ENCODE results near the gene CLIC1. TPM values are rescaled to one million over a fixed set of nuclear protein-coding genes. Genes with fewer than 3 reads are reported as not detected.

Gene CLIC1
- total RNA-seq (2022): 374 and 420 TPM in 2 replicates
- Bru-seq, nascent RNA: percentile 88 among the genes with signal in this experiment
- percentile 93 among the genes with signal in this experiment for BruChase-seq, experiment 1, labeled RNA remaining after a 2-hour chase
- BruChase-seq, experiment 2, labeled RNA remaining after a 6-hour chase: percentile 98 among the genes with signal in this experiment
- long read RNA-seq, transcript CLIC1-210 (7 exons, 1,098 nt): minor isoform, 17 of 902 reads
- long read RNA-seq, transcript CLIC1-208 (6 exons, 1,254 nt): major isoform, 844 of 902 reads
- long read RNA-seq, partial matches to known transcripts: 7 of 902 reads
- long read RNA-seq, other reads (novel, unspliced or antisense): 33 of 902 reads

- Mint-ChIP-seq H3K4me1 (ENCODE audit: low read depth, unreplicated experiment) (peaks cover 31% of the 10 kb centered on the region), H3K4me3 (ENCODE audit: unreplicated experiment) (peak within 1 kb of the TSS; percentile 95), H3K9me3 (ENCODE audit: unreplicated experiment) (no peaks in the 10 kb centered on the region), H3K27me3 (ENCODE audit: insufficient read depth, unreplicated experiment) (no peaks in the 10 kb centered on the region), H3K36me3 (ENCODE audit: insufficient read depth, unreplicated experiment) (peaks cover 84% of the 10 kb centered on the region), H3K27ac (ENCODE audit: unreplicated experiment) (peak within 1 kb of the TSS; percentile 98)
- 0 out of 2 replicates have a peak, but pooled peaks cover 4% of the 10 kb centered on the region for H3K36me3 ChIP-seq (ENCODE audit: control insufficient read depth, insufficient read depth, low read length)
- TF ChIP-seq CTCF (IDR thresholded peaks at IDR 0.05; ENCODE audit: insufficient read depth in 1 of 2, low read depth in 1 of 2, low read length in 1 of 2, severe bottlenecking in 1 of 2, unreplicated experiment in 1 of 2): no peak
- H3K4me3 ChIP-seq (ENCODE audit: low read depth, low read length): peak within 1 kb of the TSS; percentile 71
- DNase-seq: peak; percentile 90 to 91
- peaks cover 31% of the 10 kb centered on the region for H3K4me1 ChIP-seq
- H3K9me3 ChIP-seq: no peaks in the 10 kb centered on the region
- ChIA-PET CTCF (interaction anchor here (0.6 to 3.8 kb wide), 6 partner anchors 33 to 1528 kb away, joined by 3 to 32 read pairs (median 4); partner anchors contain the start of genes LY6G5C and NEU1), POLR2A (interaction anchor here (0.6 to 2.2 kb wide), 7 partner anchors 22 to 194 kb away, joined by 3 to 19 read pairs (median 3); partner anchors contain the start of genes ABHD16A, DDX39B, HSPA1A and HSPA1B)
- intact Hi-C loops (cut with micrococcal nuclease; ENCODE audit: unreplicated experiment): loop anchor here (2.0 to 5.0 kb wide), 4 partner anchors 34 to 189 kb away; partner anchors contain the start of genes ABHD16A, ATP6V1G2, CSNK2B and HSPA1B
- TSS peak; percentile 29 for BruUV-seq (replicated peaks)
- H3K27me3 ChIP-seq (replicated peaks; ENCODE audit: control insufficient read depth, insufficient read depth, low read length): no peaks in the 10 kb centered on the region
Observed at GRCh38 chr6:31736021-31736767, at the start of gene CLIC1. TSS of gene CLIC1 (minus strand) at chr6:31736530. CDS start at chr6:31736300, 230 bp downstream.

- no peak for TF ChIP-seq CTCF (IDR thresholded peaks at IDR 0.05; ENCODE audit: insufficient read depth in 1 of 2, low read depth in 1 of 2, low read length in 1 of 2, severe bottlenecking in 1 of 2, unreplicated experiment in 1 of 2)
- no peaks in the 10 kb centered on the region for H3K27me3 Mint-ChIP-seq (ENCODE audit: insufficient read depth, unreplicated experiment)
- intact Hi-C loops (cut with micrococcal nuclease; ENCODE audit: unreplicated experiment): no loop called here
- H3K4me1 Mint-ChIP-seq (ENCODE audit: low read depth, unreplicated experiment): peaks cover 3% of the 10 kb centered on the region
- no peak overlapping the region for H3K4me3 Mint-ChIP-seq (ENCODE audit: unreplicated experiment)
- POLR2A ChIA-PET: no interaction called here
- H3K36me3 ChIP-seq (ENCODE audit: control insufficient read depth, insufficient read depth, low read length): no peaks in the 10 kb centered on the region
- no peaks in the 10 kb centered on the region for H3K9me3 ChIP-seq
- no peaks in the 10 kb centered on the region for H3K9me3 Mint-ChIP-seq (ENCODE audit: unreplicated experiment)
- CTCF ChIA-PET: interaction anchor here (0.6 kb wide), 1 partner anchor 166 kb away, joined by 3 read pairs; no protein-coding TSS in a partner anchor
- no peak for DNase-seq
- no peak overlapping the region for H3K27ac Mint-ChIP-seq (ENCODE audit: unreplicated experiment)
- no TSS peak for BruUV-seq (replicated peaks)
- H3K36me3 Mint-ChIP-seq (ENCODE audit: insufficient read depth, unreplicated experiment): peaks cover 75% of the 10 kb centered on the region
- no peaks in the 10 kb centered on the region for H3K4me1 ChIP-seq
- no peak overlapping the region for H3K4me3 ChIP-seq (ENCODE audit: low read depth, low read length)
- H3K27me3 ChIP-seq (replicated peaks; ENCODE audit: control insufficient read depth, insufficient read depth, low read length): no peaks in the 10 kb centered on the region
Observed at GRCh38 chr6:31785475-31785874, 49.1 kb upstream of the CLIC1 start.
